Measurements from ENCODE around the gene ITPRID2. TPM values are rescaled to one million over a fixed set of nuclear protein-coding genes. Genes with fewer than 3 reads are reported as not detected.

The ITPRID2 gene
- total RNA-seq, 2 donors from 2014 or later, result 224 to 274 TPM

DNA sequence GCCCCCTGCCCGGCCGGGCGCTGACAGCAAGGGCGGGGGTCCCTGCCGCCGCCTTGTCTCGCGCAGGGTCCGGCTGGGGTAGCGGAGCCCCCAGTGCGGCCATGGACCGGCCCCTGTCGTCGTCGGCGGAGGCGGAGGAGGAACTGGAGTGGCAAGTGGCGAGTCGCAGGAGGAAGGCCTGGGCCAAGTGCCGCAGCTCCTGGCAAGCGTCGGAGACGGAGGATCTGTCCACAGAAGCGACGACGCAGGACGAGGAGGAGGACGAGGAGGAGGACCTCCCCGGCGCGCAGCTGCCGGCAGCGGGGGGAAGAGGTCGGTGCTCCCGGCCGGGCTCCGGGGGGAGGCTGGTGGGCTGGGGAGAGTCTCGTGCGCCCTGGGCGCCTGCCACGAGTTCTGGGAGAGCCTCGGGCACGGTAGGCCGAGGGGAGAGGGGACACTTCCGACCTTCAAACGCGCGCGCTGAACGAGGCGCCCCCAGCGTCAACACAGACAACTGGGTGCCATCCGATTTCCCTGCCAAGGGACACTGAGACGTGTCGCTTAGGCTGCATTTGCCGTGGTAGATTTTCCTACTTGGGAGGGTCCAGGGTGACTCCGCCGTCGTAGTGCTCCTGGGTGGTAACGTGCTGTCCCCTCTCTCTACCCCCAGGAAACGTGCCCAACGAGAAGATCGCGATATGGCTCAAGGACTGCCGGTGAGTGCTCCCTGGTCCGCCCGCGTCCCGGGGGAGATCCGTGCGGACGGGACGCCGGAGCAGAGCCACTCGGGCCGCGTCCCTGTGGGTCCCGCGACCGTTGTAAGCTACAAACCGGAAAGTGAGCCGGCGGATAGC lies 652 bp downstream of the ITPRID2 start:
- Histone ChIP-seq H3K27me3 (no peaks in the 10 kb centered on the region), H3K4me3 (peak overlapping the region; percentile 43 to 84), H3K36me3 (replicated peaks in 1 of 2; ENCODE audit: insufficient read depth in 1 of 2, low read depth in 2 of 2) (no peaks in the 10 kb centered on the region), H3K9me3 (no peaks in the 10 kb centered on the region), H3K27ac (peak overlapping the region; percentile 93 to 100 (median 98)), H3K4me1 (peaks cover 30% of the 10 kb centered on the region)
- intact Hi-C loops (cut with DNase I), result loop anchor here (10.0 kb wide), 1 partner anchor 147 kb away; no protein-coding TSS in a partner anchor
- ATAC-seq (peak; percentile 52), DNase-seq (peak; percentile 70 to 72 (median 72))
- WGBS, 2 donors, result 0 to 1% methylated on average over 13 to 82 of the region's 83 CpGs
- TF ChIP-seq, protein P1, sequence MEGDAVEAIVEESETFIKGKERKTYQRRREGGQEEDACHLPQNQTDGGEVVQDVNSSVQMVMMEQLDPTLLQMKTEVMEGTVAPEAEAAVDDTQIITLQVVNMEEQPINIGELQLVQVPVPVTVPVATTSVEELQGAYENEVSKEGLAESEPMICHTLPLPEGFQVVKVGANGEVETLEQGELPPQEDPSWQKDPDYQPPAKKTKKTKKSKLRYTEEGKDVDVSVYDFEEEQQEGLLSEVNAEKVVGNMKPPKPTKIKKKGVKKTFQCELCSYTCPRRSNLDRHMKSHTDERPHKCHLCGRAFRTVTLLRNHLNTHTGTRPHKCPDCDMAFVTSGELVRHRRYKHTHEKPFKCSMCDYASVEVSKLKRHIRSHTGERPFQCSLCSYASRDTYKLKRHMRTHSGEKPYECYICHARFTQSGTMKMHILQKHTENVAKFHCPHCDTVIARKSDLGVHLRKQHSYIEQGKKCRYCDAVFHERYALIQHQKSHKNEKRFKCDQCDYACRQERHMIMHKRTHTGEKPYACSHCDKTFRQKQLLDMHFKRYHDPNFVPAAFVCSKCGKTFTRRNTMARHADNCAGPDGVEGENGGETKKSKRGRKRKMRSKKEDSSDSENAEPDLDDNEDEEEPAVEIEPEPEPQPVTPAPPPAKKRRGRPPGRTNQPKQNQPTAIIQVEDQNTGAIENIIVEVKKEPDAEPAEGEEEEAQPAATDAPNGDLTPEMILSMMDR (IDR thresholded peaks at IDR 0.05), result peak in 1 of 7 experiments; percentile 6
- TF ChIP-seq POLR2A (IDR thresholded peaks at IDR 0.05), result peak; percentile 48 to 74 (median 74)

DNA sequence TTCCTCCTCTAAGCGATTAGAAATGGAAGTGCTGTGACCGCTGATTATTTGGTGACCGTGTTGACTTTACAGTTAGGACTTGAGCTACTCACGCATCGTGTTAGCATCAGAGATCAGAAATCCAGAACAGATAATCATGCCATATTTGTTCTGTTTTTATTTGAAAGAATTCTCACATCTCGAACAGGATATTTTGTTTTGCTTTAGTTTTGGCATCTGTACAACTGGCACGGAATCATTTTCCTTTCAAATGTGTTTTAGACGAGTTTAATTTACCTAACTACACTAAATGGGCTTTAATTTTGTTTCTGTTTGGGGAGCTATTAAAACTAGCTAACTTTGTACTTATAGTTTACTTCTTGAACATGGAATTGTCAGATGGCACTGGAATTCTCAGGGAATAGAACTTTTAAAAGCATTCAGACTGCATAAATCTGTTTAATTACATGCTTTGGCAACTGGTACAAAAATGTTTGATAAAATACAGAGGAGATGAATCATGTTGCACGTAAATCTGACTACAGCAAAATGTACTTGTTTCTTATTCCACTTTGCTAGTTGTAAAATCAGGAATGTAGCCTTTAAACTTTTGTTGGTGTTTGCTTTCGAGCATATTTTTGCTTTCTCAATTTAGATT lies 1.4 kb downstream of the ITPRID2 start:
- no peak for ATAC-seq
- 3 to 4% methylated on average over 10 of the region's 10 CpGs for WGBS, 2 donors
- no peaks in the 10 kb centered on the region for H3K36me3 ChIP-seq (replicated peaks in 1 of 2; ENCODE audit: insufficient read depth in 1 of 2, low read depth in 2 of 2)

DNA sequence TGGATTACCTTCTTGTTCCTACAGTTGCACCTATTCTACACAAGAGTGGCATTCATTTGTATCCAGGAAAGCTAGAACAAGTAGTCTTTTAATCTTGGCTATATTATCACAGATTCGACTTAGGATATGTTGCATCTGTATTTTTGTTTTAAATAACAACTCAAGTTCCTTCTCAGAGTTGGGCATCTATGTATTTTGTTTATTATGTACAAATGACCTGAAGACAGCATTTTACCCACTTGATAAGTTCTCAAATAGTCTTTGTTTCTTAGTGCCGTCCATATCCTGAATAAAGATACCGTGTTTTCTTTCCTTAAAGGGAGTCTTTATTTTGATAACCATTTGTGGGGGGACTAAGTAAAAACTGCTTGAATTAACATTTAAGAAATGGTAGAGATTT lies 2.9 kb downstream of the ITPRID2 start:
- DNase-seq (no peak), ATAC-seq (no peak)
- Histone ChIP-seq H3K4me1 (peaks cover 33% of the 10 kb centered on the region), H3K27me3 (no peaks in the 10 kb centered on the region), H3K36me3 (replicated peaks in 1 of 2; ENCODE audit: insufficient read depth in 1 of 2, low read depth in 2 of 2) (peaks cover 0 to 4% of the 10 kb centered on the region in 2 donors), H3K9me3 (no peaks in the 10 kb centered on the region), H3K4me3 (peak overlapping the region; percentile 43 to 84), H3K27ac (peak overlapping the region in 3 of 4 donors; percentile 93 to 100 (median 99))
- intact Hi-C loops (cut with DNase I), result loop anchor here (10.0 kb wide), 1 partner anchor 150 kb away; no protein-coding TSS in a partner anchor
- 20 to 22% methylated on average over 3 of the region's 3 CpGs for WGBS, 2 donors
- TF ChIP-seq, protein P1 (IDR thresholded peaks at IDR 0.05), result no peak
- no peak for TF ChIP-seq POLR2A (IDR thresholded peaks at IDR 0.05)

More for the DNA sequence above, 1.4 kb downstream of the ITPRID2 start:
- peaks cover 28% of the 10 kb centered on the region for H3K4me1 ChIP-seq
- TF ChIP-seq POLR2A (IDR thresholded peaks at IDR 0.05), result no peak
- TF ChIP-seq, protein P1 (IDR thresholded peaks at IDR 0.05), result no peak
- H3K27ac ChIP-seq, result peak overlapping the region; percentile 93 to 100 (median 98)
- no peaks in the 10 kb centered on the region for H3K27me3 ChIP-seq
- peak overlapping the region; percentile 43 to 84 for H3K4me3 ChIP-seq
- no peak for DNase-seq
- no peaks in the 10 kb centered on the region for H3K9me3 ChIP-seq
- intact Hi-C loops (cut with DNase I), result loop anchor here (10.0 kb wide), 1 partner anchor 148 kb away; no protein-coding TSS in a partner anchor

DNA sequence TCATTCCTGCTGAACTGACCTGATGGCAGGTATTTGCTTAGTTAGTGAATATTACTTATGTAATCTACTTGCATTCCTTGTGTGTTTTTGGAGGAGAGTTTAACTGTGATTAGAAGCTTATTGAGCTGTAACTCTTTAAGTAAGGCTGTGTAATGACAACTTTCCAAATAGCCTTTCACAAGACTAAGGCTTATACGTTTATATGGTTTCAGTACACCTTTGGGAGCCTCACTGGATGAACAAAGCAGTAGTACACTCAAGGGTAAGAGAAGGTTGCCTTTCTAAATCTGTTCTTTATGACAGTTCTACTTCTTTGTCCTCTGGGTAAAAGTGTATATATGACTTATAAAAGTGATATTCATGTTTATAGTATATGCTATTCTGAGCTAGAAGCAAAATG lies 4.3 kb downstream of the ITPRID2 start:
- no peak for DNase-seq
- peaks cover 0 to 8% of the 10 kb centered on the region in 2 donors for H3K36me3 ChIP-seq (replicated peaks in 1 of 2; ENCODE audit: insufficient read depth in 1 of 2, low read depth in 2 of 2)
- no peaks in the 10 kb centered on the region for H3K9me3 ChIP-seq
- peak overlapping the region in 1 of 2 donors; percentile 19 for H3K4me3 ChIP-seq
- H3K4me1 ChIP-seq, result peaks cover 34% of the 10 kb centered on the region
- 8 to 9% methylated on average over 1 of the region's 1 CpG for WGBS, 2 donors
- H3K27me3 ChIP-seq, result no peaks in the 10 kb centered on the region
- peak overlapping the region; percentile 48 to 100 (median 80) for H3K27ac ChIP-seq
- intact Hi-C loops (cut with DNase I), result loop anchor here (10.0 kb wide), 1 partner anchor 151 kb away; no protein-coding TSS in a partner anchor
- TF ChIP-seq, protein P1 (IDR thresholded peaks at IDR 0.05), result no peak
- TF ChIP-seq POLR2A (IDR thresholded peaks at IDR 0.05), result no peak
- ATAC-seq, result no peak

All from body of pancreas (tissue), 4 donors.